ENCODE results near the gene OR1Q1.
"Not testable (repeated sequence)": the region's sequence is repeated elsewhere in the genome, so short reads cannot be mapped to it uniquely, and the experiment has no call there.

The OR1Q1 gene

DNA sequence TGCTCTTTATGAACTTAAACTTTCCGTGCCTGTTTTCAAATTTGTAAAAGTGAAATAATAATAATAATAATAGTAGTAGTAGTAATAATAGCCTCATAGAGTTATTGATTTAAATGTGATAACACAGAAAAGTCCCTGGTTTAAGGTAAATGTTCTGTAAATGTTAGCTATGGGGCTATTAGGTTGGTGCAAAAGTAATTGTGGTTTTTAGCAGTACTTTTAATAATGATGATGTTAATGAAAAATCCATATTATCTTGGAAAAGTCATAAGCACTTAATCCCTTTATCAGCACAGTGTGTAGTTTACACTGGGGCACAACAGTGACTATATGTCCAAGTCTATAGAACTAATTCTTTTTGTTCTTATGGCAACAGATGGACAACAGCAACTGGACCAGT lies at the start of gene OR1Q1:
Gene OR1Q1, plus strand, starts transcription at position 377 of the 400 bp plus-strand sequence. Its CDS starts 0 bp downstream, at position 377.
- DNase-seq (ENCODE audit: low read depth in 2 of 2), result no peak

DNA sequence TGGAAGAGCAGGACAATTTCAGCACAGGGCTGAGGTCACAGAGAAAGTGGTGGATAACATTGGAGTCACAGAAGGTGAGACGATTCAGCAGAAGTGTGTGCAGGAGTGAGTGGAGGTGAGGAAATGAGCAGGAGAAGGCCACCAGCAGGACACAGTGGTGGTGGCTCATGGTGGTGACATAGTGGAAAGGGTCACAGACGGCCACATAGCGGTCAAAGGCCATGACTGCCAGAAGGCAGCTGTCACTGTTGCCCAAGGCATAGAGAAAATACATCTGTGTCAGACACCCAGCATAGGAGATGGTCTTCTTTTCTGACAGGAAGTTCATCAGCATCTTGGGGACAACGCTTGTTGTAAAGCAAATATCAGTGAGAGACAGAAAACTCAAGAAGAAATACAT lies 46.6 kb upstream of the OR1Q1 start:
- no peak for DNase-seq (ENCODE audit: low read depth in 2 of 2)

DNA sequence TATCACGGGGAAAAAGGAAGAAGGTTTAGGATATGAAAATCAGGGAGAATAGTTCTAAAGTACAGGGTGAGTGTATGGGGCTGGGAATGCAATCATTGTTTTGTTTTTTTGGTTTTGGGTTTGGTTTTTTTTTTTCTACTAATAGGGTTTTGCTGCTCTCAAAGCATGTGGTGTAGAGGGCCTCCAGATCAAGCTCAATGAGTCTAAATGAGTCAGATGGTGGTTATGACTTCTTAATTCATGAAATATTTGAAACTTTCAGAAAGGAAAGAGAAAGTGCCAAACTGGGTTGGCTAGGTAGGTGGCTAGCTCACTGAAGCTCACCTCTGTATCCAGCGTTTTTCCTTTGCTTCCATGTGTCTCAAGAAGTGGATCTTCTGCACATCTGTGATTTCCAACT lies 42.1 kb upstream of the OR1Q1 start:
- DNase-seq (ENCODE audit: low read depth in 2 of 2), result no peak

GRCh38 chr9:122579874-122580273 lies 34.7 kb upstream of the OR1Q1 start:
- DNase-seq (ENCODE audit: low read depth in 2 of 2), result no peak

GRCh38 chr9:122580360-122580759 lies 34.2 kb upstream of the OR1Q1 start:
- DNase-seq (ENCODE audit: low read depth in 2 of 2), result no peak

DNA sequence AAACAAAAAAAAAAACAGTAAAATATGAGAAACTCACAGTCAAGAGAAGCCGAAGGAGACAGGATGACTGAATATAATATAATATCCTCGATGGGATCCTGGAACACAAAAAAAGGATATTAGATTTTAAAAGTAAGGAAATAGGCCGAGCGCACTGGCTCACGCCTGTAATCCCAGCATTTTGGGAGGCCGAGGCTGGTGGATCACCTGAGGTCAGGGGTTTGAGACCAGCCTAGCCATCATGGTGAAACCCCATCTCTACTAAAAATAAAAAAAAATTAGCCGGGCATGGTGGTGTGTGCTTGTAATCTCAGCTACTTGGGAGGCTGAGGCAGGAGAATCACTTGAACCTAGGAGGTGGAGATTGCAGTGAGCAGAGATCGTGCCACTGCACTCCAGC lies 31.3 kb upstream of the OR1Q1 start, which contains the start of gene OR1L8:
Gene OR1L8, minus strand, starts transcription at position 101 of the 400 bp plus-strand sequence. CDS start 14,907 bp downstream, outside the sequence.
- DNase-seq (ENCODE audit: low read depth in 2 of 2), result not testable (repeated sequence)

DNA sequence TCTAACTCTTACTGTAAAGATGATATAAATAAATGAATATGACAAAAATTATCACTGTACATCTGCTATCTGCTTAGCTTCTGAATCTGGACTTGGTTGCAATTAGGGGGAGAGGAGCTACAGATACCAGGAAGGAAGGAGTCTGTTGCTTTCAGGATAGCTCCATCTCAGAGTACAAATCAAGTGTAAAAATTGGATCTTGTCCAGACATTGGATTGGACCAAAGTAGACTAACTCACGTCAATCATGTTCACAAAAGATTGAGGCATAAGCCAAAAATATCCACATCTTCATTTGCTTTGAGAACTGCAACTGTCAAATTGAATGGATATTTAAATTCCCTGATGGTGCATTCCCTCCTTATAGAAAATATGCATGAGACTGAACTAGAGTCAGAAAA lies 8.8 kb upstream of the OR1Q1 start:
- no peak for DNase-seq (ENCODE audit: low read depth in 2 of 2)

DNA sequence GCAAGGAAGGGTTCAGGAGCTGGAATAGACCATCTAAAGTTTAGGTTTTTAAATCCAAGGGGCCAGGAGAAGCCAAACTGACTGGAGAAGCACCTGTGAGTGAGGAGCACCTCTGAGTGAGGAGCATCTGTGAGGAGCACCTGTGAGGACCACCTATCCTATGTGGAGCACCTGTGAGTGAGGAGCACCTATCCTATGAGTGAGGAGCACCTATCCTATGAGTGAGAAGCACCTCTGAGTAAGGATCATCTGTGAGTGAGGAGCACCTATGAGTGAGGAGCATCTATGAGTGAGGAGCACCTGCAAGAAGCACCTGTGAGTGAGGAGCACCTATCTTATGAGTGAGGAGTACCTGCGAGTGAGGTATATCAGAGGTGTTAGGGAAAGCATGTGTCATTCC lies 8.0 kb upstream of the OR1Q1 start:
- DNase-seq (ENCODE audit: low read depth in 2 of 2), result no peak

DNA sequence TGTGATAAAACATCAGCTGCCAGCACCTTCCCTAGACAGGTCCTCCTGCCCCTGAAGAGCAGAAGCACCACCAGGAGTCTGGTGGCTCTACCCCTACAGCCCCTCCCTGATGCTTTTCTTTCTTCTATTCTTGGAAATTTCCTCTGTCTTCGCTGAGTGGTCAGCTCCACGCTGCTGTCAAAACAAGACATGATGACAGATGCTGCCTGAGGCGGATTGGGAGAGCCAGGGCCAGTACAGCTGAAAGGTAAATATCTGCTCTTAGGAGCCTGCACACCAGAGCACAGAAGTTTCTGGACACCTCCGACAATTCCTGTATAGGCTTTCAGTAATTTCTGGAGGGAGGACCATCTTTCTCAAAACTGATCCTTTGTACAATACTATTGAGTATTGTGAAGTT lies 4.7 kb upstream of the OR1Q1 start:
- DNase-seq (ENCODE audit: low read depth in 2 of 2), result no peak

DNA sequence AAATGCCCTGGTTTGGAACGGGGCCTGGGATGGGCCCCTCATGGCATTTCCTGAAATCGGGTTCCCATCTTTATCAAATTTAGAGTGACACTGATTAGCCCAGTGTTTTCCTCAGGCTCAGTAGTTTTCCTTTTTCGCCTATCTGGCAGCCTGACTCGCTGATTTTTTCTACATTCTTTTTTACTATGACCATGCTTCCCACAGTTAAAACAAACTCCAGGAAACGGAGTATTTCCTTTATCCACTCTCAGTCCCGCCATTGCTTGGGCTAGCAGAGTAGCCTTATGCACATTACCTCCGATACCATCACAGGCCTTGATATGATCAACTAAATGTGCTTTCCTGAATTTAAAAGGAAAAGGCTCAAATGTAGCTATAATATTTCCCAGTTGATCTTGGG lies 5.5 kb downstream of the OR1Q1 start:
- no peak for DNase-seq (ENCODE audit: low read depth in 2 of 2)

DNA sequence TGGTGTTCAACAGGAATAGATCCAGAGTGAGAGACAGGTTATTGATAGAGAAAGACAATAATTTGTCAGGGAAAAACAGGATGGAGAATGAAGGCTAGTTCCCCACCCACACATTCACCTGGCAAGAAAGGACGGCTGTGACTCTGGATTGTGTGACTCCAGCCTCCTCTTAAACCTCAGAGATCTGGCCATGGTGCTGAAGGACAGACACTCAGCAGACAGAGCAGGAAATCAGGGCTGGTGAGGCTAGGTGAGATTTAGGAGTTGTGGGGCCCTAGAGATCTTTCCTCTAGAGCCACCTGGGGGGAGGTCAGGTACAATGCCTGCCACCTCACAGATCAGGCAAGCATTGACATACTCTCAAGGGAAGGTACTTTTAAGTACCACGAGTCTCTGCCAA lies 27.7 kb downstream of the OR1Q1 start:
- no peak for DNase-seq (ENCODE audit: low read depth in 2 of 2)

DNA sequence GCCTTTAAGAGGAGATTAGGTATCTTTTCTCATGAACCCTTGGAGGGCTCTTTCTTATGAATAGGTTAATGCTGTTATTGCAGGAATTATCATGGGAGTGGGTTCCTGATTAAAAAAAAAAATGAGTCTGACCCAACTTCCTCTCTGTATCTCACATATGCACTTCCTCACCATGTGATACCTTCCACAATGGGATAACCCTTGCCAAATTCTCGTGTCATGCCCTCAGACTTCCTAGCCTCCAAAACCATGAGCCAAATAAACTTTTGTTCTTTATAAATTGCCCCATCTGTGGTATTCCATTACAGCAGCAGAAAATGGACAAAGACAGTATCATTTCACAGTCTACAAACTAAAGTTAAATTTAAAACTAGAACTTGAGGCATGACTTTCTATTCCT lies 41.8 kb downstream of the OR1Q1 start:
- DNase-seq (ENCODE audit: low read depth in 2 of 2), result no peak

DNA sequence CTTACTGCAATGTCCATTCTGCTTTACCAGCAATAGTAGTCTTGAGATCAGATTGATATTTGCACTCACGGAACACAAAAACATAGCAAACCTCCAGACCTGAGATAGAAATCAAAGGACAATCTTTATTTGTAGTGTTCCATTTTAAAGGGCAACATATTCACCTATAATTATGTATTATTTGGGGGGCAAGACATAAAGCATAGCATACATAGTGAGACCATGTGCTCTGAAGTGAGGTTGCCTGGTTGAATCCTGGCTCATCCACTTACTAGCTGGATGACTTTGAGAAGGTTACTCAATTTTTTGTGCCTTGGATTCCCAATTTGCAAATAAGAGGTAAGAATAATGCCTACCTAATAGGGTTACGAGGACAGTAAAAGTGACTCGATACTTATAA lies 43.0 kb downstream of the OR1Q1 start, which contains the start of gene OR1B1:
Gene OR1B1, minus strand, starts transcription at position 101 of the 400 bp plus-strand sequence.
- DNase-seq (ENCODE audit: low read depth in 2 of 2), result no peak

- no peak for DNase-seq (ENCODE audit: low read depth in 2 of 2)
Observed at GRCh38 chr9:122661416-122661815, 46.9 kb downstream of the OR1Q1 start, which contains the start of gene OR1L1. Gene OR1L1, plus strand, starts transcription at chr9:122661716. Its CDS starts 0 bp downstream, at chr9:122661716.

Data from stimulated activated CD4-positive, alpha-beta T cell treated with anti-CD3 and anti-CD28 coated beads, Interleukin-1b, Interleukin-23, amount 100 ng/mL, for 4 hours (primary cell).